ENCODE results near the gene DNAH8.
"Not testable (repeated sequence)": the region's sequence is repeated elsewhere in the genome, so short reads cannot be mapped to it uniquely, and the experiment has no call there.

The DNAH8 gene, protein sequence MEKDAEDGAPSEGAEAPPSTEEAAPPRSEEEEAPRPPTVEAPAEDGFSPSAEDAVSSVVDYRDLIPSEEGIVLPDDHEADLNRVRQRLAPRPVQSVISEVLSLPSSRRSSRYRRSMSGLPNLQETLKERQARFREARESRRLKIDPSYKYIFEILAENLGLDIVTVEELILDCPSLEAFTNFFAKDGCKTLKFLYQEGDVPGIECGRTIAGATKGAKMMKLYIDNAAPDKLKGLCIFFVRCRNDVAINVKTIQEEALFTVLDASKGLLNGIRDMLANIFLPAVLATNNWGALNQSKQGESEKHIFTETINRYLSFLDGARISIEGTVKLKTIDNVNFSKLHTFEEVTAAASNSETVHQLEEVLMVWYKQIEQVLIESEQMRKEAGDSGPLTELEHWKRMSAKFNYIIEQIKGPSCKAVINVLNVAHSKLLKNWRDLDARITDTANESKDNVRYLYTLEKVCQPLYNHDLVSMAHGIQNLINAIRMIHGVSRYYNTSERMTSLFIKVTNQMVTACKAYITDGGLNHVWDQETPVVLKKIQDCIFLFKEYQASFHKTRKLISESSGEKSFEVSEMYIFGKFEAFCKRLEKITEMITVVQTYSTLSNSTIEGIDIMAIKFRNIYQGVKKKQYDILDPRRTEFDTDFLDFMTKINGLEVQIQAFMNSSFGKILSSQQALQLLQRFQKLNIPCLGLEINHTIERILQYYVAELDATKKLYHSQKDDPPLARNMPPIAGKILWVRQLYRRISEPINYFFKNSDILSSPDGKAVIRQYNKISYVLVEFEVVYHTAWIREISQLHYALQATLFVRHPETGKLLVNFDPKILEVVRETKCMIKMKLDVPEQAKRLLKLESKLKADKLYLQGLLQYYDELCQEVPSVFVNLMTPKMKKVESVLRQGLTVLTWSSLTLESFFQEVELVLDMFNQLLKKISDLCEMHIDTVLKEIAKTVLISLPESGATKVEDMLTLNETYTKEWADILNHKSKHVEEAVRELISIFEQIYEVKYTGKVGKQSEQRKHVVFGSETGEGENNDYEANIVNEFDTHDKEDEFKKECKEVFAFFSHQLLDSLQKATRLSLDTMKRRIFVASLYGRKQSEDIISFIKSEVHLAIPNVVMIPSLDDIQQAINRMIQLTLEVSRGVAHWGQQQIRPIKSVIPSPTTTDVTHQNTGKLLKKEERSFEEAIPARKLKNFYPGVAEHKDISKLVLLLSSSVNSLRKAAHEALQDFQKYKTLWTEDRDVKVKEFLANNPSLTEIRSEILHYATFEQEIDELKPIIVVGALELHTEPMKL (N-terminal part only)

DNA sequence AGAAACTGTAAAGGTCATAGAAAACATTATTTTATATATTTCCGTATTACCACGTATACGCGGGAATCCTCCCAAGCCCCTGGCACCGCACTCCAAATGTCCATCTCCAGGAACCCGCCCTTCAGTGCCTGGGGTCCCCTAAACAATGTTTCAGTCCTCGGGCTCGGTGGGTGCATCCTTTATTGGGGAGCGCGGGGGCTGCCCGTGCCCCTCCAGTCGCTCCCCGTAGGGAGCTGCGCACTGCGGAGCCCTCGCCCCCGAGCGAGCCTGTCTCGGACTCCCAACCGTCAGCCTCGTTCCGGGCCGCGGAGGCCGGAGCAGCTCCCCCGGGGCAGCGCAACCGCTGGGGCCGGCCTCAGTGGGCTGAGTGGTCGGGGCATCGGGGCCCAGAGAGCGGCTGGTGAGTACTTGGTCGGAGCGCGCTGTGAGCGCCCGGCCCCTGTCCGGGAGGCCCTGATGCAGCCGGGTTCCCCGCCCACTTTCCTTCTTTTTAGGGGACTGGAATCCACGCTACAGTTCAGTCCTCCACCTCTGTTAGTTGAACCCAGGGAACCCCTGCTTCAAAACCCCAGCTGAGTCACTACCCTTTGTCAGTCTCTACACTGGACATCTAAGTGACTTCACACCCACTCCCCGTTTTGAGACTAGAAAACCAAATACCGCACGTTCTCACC is at the start of gene DNAH8:
TSS of gene DNAH8 (plus strand) at position 296 of the 674 bp plus-strand sequence. CDS start 7,499 bp downstream, outside the sequence.
- no peak for DNase-seq

DNA sequence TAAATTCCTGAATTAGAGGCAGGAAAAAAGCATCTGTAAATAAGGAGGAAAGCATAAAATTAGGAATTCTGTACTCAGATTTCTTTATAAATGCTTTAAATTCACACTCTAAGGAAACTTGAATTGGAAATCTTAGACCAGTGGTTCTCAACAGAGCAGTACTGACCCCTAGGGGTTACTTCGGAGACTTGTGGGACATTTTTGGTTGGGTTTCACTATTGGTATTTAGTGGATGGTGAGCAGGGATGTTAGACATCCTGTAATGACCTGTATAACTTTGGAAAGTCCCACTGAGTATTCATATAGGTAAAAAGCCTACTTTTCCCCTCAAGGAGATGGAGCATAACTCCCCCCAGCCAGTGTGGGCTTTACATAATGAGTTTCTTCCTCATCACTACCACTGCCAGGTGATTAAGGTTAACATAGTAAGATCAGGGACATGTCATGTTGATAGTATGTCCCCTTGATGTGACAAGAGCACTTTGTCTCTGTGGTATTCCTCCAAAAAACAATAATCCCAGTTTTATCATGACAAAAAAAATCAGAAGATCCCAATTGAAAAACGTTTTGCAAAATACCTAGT is 43.1 kb upstream of the DNAH8 start:
- peak; percentile 24 for DNase-seq

DNA sequence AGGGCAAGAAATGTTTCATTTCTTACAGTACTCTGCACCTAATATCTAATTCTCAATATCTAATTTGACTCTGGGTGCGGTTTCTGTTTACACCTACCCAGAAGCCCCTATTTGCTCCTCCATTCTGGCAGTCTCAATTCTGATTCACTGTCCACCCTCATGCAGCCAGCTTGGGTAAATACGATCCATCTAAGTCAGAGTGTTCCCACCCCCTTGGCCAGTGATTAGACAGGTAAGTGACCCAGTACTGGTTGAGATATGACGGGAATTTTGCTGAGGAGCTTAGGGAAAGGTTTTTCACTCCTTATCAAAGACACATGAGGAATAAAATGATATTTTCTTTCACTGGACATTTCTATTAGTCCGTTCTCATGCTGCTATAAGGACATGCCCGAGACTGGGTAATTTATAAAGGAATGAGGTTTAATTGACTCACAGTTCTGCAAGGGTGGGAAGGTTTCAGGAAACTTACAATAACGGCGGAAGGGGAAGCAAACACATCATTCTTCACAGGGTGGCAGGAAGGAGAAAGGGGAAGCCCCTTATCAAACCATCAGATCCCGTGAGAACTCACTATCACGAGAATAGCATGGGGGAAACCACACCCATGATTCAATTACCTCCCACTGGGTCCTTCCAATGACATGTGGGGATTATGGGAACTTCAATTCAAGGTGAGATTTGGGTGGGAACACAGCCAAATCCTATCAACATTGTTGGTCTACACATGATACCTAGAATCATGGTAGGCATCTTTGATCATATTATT is 41.5 kb upstream of the DNAH8 start:
- no peak for DNase-seq

DNA sequence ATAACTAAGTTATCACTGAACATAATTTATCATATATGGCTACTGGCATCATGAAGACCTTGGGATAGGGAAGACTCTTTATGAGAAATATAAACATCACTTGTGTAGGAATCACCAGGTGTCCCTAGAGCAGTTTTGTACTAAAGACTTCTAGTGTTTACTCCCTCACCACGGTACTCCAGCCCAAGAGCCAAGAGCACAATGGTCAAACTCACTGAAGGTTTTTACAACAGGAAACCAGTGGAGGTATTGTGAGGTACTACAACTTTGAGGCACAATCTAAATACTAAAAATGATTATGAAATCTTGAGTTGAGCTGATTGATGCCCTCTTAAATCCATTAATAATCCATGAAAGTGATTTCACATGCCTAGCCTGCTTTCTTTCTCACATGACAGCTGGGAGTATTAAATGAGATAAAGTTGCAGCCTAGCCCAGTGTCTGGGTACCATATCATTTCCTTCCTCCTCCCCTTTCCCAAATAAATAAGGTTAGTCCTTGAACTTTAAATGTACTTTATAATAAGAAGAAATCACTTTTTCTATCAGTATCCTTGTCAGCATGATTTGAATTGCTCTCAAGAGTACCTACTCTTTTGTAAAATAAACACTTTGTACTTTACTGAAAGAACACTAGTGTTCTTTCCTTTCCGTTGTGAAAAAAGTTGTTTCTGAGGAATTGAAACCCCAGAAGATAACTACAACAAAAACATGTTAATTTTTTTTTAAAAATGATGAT is 38.7 kb upstream of the DNAH8 start:
- DNase-seq = no peak

DNA sequence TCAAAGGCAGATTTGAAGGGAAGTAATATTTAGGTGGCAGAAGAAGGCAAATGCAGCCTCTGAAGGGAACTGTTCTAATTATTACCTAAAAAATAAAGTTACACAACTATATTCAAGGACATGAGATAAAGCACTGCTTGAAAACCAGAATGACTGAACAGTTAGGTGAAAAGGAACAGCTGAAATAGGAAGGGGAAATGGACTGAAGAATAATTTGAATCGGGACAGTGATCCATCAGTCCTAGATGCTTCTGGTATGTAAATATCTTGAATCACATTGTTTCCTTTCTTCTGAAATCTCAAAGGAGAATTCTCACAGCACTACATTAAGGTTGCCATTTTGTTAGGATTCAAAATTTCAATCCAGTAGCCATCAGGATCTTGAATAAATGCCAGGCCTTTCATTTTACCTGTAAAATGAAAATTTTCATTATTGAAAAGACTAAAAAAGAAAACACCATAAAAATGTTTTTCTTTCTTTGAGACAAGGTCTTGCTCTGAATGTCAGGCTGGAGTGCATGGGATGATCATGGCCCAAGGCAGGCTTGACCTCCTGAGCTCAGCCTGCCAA is 38.1 kb upstream of the DNAH8 start:
- no peak for DNase-seq

DNA sequence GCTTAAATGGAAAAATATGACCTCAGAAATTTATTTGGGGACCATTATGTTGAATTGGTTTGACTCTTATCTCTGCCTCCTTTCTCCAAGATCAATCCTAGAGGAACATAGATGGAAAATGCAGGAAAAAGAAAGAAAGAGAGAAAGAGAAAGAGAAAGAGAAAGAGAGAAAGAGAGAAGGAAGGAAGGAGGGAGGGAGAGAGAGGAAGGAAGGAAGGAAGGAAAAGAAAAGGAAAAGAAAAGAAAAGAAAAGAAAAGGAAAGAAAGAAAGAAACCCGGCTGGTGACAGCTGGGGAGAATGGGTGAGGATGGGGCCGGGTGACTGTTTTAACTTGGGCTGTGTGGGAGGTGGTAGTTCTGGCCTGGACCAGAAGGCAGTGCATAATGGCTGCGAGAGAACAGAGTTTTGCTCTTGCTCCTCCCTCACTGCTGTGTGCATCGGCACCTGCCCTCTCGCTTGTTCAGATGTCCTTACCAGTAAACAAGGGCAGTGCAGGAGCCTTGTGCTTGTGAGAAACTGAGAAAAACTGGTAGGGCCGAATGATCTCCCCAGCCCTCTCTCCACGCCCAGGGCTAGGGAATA is 36.8 kb upstream of the DNAH8 start:
- DNase-seq = no peak

DNA sequence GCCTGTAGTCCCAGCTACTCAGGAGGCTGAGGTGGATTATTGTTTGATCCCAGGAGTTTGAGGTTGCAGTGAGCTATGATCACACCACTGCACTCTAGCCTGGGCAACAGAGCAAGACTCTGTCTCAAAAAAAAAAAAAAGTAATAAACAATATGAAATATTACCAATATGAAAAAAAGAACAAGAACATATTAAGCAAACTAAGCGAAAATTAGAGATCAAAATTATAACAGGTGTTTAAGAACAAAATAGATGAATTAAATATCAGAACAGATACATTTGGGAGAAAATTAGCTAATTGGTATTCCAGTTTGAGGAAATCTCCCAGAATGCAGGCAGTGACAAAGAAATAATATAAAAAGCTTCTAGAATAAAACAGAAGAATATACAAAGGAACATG is 35.4 kb upstream of the DNAH8 start:
- no peak for DNase-seq

DNA sequence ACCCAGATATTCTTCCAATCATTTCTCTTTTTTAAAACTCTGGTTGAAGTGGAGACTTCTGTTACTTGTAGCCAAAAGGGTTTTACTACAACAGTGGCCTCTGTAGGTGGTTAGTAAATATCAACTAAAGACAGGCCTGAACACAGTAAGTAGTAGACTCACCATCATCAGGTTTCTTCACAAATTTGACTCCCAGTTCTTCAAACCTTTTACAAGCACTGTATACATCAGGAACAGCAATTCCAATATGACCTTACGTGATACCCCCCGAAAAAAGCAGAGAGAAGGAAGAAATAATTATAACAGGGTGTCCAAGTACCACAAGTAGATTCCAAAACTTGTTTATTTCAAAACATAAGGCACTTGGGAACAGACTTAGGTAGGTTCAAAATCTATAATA is 33.3 kb upstream of the DNAH8 start:
- no peak for DNase-seq

DNA sequence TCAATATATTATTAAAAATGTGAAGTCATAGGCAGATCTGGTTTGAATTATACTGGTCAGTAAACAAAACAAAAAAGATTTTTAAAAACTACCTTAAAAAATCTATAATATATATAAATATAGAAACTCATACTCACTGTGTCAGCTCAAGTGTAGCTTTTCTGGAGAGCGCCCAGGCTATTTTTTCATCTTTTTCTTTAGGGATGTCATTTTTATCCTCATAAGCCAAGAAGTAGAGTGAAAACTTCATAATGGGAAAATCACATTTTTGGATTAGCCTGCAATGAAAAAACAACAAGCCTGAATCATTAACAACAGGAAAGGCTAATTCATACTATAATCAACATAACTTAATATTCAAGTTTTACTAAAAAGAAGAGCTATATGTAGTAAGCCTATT is 30.9 kb upstream of the DNAH8 start:
- DNase-seq = no peak

DNA sequence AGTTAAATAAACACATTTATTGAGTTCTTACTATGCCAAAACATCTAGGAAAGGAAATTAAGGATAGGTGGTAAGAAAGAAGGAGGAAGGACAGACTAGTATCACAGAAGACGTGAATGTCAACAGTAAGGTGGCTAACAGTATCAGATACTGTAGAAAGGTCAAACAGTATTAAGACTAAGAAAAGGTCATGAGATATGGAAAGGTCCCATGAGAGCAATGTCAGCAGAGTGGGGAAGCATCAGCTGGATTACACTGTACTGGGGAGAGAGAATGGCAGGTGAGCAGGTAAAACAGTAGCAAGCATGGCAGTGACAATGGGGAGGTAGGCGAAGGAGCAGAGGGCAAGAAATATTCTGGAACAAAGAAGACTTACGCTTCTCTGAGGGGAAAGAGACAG is 30.2 kb upstream of the DNAH8 start:
- DNase-seq = no peak

DNA sequence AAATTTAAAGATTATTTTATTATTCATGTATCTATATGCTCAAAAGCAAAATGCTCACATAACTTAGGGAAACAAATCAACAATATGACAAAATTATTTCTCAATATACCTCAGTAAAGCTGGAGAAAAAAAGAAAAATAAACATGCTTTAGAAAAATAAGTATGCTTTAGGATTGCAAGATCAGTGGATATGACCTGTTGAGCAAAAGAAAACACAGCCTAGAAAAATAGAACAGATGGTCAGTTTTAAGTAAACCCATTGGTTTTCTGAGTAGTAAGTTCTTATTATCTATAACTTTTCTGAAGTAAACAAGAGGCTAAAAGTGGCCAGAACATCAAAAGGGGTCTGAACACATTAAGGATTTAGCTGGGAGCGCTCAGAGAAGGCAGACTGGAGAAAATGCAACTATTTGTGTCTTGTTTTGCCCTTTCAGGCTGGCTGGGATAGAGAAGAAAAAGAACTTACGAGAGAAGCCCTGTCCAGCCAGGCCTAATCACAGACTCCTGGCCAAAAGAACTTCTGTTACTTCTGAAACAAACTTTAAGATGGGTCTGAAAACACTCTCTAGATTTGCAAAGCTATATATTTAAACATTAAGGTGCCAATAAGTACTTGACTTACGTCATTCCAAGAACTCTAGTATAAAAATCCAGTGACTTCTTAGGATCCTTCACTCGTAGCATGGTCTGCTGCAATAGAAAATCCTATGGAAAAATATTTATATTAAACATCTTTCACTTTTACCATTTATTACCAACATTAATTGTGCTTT is 28.7 kb upstream of the DNAH8 start:
- DNase-seq = no peak

DNA sequence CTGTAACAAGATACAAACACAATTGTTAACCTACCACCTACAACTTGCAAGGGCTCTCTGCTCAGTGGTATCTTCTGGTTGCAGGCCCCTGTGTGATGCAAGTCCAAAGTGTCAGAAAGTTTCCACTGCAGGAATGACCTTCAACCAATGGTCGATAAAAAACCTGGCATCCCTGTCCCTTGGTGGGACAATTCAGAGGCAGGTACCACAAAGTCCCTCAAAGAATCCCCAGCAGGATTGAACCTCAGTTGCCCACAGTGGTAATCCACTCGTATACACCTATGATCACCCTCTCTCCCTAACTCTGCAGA is 28.1 kb upstream of the DNAH8 start:
- DNase-seq = no peak

DNA sequence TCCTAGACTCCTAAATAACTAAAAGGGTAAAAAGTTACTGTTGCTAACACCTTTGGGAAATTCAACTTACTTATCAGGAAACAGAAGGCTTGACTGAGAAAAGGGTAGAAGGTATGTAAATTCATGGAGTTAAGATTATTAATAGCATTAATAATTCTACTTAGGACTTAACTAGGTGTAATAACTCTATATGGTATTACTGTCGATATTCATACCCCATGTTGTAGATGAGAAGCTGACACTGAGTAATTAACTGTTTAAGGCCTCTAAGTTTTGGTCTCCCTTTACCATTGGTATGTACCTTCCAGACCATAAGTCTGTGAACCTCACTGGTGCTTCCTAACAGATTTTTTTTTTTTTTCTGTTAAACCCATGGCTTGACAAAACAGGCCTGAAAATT is 27.6 kb upstream of the DNAH8 start:
- DNase-seq = no peak

DNA sequence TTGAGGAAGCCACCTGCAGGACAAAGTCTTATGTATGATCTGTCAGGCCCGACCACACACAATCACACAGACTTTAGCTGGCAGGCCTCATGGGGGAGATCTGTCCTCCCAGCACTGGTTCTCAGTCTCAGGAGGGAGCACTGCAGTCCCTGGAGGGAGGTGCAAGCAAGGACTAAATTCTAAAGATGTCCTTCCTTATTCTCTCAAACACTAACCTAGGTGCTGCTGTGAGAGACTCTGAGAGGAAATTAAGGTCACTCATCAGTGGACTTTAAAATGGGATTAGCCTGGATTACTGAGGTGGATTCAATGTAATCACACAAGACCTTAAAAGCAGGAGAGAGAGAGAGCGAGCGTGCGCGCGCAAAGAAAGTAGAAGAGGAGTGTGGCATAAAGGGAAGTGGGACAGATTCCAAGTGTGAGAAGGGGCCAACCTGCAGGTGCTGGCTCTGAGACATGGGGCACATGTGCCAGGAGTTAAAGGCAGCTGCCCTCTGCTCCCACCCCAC is 26.5 kb upstream of the DNAH8 start:
- no peak for DNase-seq

DNA sequence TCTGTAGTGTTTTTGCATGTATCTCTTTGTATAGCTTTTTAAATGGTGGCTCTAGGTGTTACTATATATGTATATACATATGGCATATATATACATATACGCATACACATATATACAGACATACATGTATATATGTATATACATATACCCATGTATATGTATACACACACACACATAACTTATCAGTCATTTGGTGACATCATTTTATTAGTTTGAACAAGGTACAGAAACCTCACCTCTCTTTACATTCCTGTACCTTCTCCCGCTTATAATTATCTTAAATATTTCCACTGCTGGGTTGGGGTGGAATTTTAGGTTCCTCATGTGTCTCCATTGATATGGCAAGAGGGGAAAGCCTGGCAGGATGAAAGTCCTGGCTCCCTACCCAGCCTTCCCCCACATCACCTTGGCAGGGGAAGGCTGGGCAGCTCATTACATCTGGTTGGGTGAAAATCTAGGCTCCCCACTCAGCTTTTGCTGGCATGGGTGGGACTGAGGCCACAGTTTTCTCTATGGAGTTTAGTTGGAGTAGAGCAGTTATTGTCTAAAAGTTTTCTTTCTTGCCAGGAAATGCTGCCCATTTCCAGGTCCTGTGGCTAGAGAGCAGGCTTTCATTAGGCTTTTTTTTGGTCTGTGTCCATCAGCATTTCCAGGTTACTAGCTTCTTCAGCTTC is 19.7 kb upstream of the DNAH8 start:
- no peak for DNase-seq

DNA sequence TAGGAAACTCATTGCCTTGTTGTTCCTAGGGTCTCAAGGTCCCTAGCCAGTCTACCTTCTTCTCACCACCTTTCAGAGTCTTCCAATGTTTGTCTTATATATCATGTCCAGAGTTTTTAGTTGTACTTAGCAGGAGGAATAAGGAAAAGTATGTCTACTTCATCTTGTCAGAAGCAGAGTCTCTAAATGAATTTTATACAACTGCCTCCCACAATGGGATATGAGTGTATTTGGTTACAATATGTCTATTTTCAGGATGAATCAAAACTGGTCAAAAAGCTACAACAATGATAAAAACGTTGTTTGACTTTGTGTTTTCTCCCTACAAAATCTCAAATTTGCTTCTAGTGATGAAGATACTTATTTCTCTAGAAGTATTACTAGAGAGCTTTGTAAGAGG is 19.2 kb upstream of the DNAH8 start:
- no peak for DNase-seq

DNA sequence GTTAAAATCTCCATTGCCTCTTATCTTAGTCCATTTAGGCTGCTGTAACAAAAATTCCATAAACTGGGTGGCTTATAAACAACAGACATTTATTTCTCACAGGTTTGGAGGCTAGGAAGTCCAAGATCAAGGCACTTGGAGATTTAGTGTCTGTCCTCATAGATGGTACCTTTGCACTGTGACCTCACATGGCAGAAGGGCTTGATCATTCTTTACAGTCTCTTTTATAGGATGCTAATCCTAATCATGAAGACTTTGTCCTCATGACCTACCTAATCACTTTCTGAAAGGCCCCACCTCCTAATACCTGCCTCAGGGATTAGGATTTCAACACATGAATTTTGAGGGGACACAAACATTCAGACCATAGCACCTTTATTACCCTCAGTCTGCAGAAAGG is 18.8 kb upstream of the DNAH8 start:
- DNase-seq = no peak

DNA sequence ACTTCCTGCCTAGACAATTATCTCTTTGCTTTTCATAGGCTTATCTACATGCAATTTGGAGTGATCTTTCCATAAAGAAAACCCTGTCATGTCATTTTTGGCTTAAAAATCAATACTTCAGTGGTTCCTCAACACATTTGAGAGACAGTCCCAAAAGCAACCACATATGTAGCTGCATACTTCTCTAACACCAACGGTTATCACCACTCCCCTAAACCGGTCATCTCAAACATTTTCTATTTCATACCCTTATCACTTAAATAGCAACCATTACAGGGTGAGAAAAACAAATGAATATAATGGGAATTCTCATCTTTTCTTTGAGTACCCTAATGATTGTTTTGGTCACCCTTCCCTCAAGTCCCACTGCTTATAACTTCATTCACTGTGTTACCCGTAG is 17.3 kb upstream of the DNAH8 start:
- DNase-seq = no peak

DNA sequence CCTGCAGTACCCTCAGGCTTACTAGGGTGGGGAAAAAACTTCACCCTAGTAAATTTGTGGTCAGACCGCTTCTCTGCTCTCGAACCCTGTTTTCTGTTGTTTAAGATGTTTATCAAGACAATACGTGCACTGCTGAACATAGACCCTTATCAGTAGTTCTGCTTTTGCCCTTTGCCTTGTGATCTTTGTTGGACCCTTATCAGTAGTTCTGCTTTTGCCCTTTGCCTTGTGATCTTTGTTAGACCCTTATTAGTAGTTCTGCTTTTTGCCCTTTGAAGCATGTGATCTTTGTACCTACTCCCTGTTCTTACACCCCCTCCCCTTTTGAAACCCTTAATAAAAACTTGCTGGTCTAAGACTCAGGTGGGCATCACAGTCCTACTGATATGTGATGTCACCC is 15.4 kb upstream of the DNAH8 start:
- not testable (repeated sequence) for DNase-seq

Data from activated gamma-delta T cell treated with Interleukin-2 at 50 U/mL for 16 hours (primary cell).